Chondrocyte (in vitro differentiated cells): ENCODE data around the gene PJA1. TPM values are rescaled to one million over a fixed set of nuclear protein-coding genes. Genes with fewer than 3 reads are reported as not detected.

Source experiments
- DNase-seq: peaks from one replicate; pipeline ENCODE4 v3.0.0; 2021; ENCODE audit warnings: mixed read lengths, low spot score
- H3K27ac Mint-ChIP-seq: one replicate; pipeline ENCODE4 v1.8.0; 2021; ENCODE audit warnings: mild to moderate bottlenecking, moderate library complexity, mixed read lengths; ENCODE audit not compliant: unreplicated experiment
- H3K27me3 Mint-ChIP-seq: 2 replicates; pipeline ENCODE4 v1.8.0; 2021; ENCODE audit warnings: low read depth, mixed read lengths
- H3K36me3 Mint-ChIP-seq: 2 replicates; pipeline ENCODE4 v1.8.0; 2021; ENCODE audit warnings: low read depth, mixed read lengths
- H3K4me1 Mint-ChIP-seq: 2 replicates; pipeline ENCODE4 v1.8.0; 2021; ENCODE audit warnings: low read depth, mild to moderate bottlenecking, mixed read lengths
- H3K4me3 Mint-ChIP-seq: one replicate; pipeline ENCODE4 v1.8.0; 2021; ENCODE audit warnings: mild to moderate bottlenecking, moderate library complexity, mixed read lengths; ENCODE audit not compliant: unreplicated experiment
- H3K9me3 Mint-ChIP-seq: 2 replicates; pipeline ENCODE4 v1.8.0; 2021; ENCODE audit warnings: low read depth, mixed read lengths
- total RNA-seq: library from RNA; stranded (reverse); gene quantifications from 3 replicates; pipeline ENCODE4 v1.2.1, GENCODE V29; 2021
- TF ChIP-seq, protein P1 (sequence below): fragments of 200-600 bp; sonication (generic); IDR thresholded peaks from 2 replicates; pipeline ENCODE4 v1.5.0; 2021; ENCODE audit warnings: antibody characterized with exemption, mild to moderate bottlenecking, moderate library complexity

The PJA1 gene
- total RNA-seq, 1 donor from 2014 or later: 30.1 TPM

DNA sequence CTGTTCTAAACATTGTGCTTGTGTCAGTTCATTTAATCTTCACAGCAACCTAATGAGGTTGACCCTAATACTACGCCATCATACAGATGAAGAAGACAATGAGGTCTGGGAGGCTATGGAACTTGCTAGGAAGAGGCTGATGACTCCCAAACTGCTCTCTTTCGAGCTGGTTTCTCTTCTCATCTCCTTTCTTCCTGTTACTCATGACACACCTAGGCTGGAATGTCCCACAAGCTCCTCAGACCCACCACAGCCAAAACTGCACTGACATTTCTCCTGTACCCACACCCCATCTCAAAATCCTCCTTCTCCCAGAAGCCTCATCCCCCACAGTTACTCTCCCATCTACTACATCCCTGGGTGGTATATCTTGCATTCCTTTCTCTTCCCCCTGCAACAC is 27.4 kb upstream of the PJA1 start:
- Mint-ChIP-seq H3K4me1 (no peaks in the 10 kb centered on the region), H3K9me3 (peaks cover 6% of the 10 kb centered on the region), H3K27ac (no peak overlapping the region), H3K4me3 (no peak overlapping the region), H3K27me3 (peaks cover 1% of the 10 kb centered on the region), H3K36me3 (no peaks in the 10 kb centered on the region)
- no peak for DNase-seq
- TF ChIP-seq, protein P1, sequence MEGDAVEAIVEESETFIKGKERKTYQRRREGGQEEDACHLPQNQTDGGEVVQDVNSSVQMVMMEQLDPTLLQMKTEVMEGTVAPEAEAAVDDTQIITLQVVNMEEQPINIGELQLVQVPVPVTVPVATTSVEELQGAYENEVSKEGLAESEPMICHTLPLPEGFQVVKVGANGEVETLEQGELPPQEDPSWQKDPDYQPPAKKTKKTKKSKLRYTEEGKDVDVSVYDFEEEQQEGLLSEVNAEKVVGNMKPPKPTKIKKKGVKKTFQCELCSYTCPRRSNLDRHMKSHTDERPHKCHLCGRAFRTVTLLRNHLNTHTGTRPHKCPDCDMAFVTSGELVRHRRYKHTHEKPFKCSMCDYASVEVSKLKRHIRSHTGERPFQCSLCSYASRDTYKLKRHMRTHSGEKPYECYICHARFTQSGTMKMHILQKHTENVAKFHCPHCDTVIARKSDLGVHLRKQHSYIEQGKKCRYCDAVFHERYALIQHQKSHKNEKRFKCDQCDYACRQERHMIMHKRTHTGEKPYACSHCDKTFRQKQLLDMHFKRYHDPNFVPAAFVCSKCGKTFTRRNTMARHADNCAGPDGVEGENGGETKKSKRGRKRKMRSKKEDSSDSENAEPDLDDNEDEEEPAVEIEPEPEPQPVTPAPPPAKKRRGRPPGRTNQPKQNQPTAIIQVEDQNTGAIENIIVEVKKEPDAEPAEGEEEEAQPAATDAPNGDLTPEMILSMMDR: no peak

DNA sequence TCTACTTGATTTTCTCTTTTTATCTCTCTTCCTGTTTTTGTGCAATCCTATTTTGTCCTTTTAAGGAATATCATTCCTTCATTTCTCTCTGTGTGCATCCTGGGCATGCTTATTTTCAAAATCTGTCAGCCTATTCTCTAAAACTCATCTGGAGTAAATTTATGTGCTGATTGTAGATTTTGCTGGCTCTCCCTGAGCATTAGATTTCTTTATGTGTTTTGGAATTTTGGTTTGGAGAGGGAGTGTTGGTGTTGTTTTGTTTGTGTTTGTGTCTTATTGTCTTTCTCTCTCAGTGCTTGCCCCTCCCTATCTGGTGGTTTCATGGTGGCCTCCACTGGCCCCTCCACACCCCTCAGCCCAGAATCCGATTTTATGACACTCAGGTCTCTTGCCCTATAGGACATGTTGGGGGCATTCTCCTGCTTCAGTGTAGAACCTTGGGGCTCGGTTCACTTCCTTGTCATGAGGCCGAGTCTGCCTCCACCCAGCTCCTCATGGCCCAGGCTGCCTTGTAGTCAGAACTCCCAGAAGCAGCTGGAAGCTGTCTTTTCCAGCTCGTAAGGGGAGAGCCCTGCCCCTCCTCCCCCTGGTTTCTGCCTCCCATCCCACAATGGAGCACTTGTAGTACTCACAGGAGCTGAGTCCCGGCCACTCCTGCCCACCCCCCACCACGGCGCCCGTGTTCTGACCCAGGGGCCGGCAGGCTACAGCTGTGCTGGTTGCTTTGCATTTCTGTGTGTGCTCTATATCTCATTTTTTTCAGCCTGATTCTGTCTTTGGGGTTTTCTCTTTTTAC is 24.5 kb upstream of the PJA1 start:
- H3K4me3 Mint-ChIP-seq: no peak overlapping the region
- H3K27me3 Mint-ChIP-seq: peaks cover 1% of the 10 kb centered on the region
- no peaks in the 10 kb centered on the region for H3K4me1 Mint-ChIP-seq
- H3K27ac Mint-ChIP-seq: no peak overlapping the region
- H3K36me3 Mint-ChIP-seq: no peaks in the 10 kb centered on the region
- H3K9me3 Mint-ChIP-seq: peaks cover 8% of the 10 kb centered on the region
- DNase-seq: no peak
- TF ChIP-seq, protein P1: no peak

DNA sequence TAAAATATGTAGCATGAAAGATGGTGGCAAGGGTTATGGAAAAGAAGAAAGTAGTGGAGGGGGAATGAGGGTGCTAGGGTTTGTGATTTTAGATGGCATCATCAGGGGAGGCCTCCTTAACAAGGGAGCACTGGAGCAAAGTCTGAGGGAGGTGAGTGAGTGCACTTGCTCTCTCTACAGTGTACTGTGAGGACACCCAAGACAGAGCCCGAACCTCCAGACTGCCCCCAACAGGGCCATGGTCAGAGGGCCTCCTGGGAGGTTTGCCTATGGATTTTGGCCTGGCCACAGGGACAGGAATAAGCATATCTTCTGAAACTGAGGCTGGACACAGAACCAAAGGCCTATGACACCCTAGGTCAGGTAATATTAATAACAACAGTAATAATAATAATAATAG is 21.4 kb upstream of the PJA1 start:
- DNase-seq: no peak
- H3K36me3 Mint-ChIP-seq: no peaks in the 10 kb centered on the region
- H3K4me1 Mint-ChIP-seq: no peaks in the 10 kb centered on the region
- no peak overlapping the region for H3K27ac Mint-ChIP-seq
- peaks cover 1% of the 10 kb centered on the region for H3K27me3 Mint-ChIP-seq
- TF ChIP-seq, protein P1: no peak
- H3K4me3 Mint-ChIP-seq: no peak overlapping the region
- peaks cover 4% of the 10 kb centered on the region for H3K9me3 Mint-ChIP-seq

DNA sequence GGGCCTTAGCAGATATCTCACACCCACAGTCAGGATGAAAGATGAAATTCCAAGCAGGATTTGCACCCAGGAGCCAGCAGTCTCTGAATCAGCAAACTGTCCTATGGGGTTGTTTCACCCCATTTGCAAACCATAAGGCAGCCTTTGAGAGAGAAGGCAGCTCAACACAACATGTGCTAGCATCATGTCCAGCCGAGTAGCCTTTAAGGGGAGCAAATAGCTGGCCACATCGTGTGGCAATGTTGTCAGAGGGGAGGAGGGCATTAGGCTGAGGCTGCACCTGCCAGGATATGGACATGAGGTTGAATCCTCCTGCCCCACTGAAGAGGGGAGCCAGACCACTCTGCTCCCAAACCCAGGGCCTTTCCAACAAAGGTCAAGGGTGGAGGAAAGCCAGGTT is 20.6 kb upstream of the PJA1 start:
- Mint-ChIP-seq H3K4me1 (no peaks in the 10 kb centered on the region), H3K27me3 (peaks cover 4% of the 10 kb centered on the region), H3K36me3 (no peaks in the 10 kb centered on the region), H3K27ac (no peak overlapping the region), H3K9me3 (peaks cover 9% of the 10 kb centered on the region), H3K4me3 (no peak overlapping the region)
- DNase-seq: no peak
- TF ChIP-seq, protein P1: no peak

DNA sequence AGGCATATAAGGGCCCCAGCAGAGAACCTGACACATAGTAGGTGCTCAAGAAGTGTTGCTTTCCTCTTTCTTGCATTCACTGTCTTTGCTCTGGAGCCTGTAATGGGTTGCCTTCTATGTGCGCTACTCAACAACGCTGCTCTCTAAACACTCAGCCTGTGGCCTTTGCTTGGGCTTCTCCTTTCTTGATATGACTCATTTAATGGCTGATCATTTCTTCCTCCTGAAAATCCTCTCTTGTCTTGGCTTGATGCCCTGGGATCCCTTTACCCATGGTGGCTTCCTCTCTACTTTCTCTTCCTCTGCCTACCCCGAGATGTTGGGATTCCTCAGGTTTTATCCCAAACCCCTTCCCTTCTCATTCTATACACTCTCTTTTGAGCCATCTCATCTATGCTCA is 19.9 kb upstream of the PJA1 start:
- peaks cover 15% of the 10 kb centered on the region for H3K9me3 Mint-ChIP-seq
- no peak overlapping the region for H3K4me3 Mint-ChIP-seq
- no peaks in the 10 kb centered on the region for H3K4me1 Mint-ChIP-seq
- TF ChIP-seq, protein P1: no peak
- H3K27me3 Mint-ChIP-seq: peaks cover 6% of the 10 kb centered on the region
- H3K36me3 Mint-ChIP-seq: no peaks in the 10 kb centered on the region
- DNase-seq: no peak
- H3K27ac Mint-ChIP-seq: no peak overlapping the region
